Measurements from ENCODE around the gene SRP19. TPM values are rescaled to one million over a fixed set of nuclear protein-coding genes. Genes with fewer than 3 reads are reported as not detected.
"Not testable (repeated sequence)": the region's sequence is repeated elsewhere in the genome, so short reads cannot be mapped to it uniquely, and the experiment has no call there.

SRP19 gene
- total and polyA plus RNA-seq, 5 donors: 21.4 to 75.7 (median 31.5) TPM

- Histone ChIP-seq H3K27me3 (ENCODE audit: control insufficient read depth, insufficient read depth) (no peaks in the 10 kb centered on the region), H3K9me3 (ENCODE audit: control insufficient read depth, low read length) (no peaks in the 10 kb centered on the region), H3K4me3 (ENCODE audit: low read length) (no peak overlapping the region), H3K4me1 (ENCODE audit: control insufficient read depth, insufficient read depth, low read length) (no peaks in the 10 kb centered on the region), H3K27ac (ENCODE audit: low read length) (no peak overlapping the region)
- DNase-seq (no peak), ATAC-seq (no peak)
- intact Hi-C loops (cut with DNase I): loop anchor here in 1 of 4 donors (10.0 kb wide), 1 partner anchor 293 kb away; no protein-coding TSS in a partner anchor
Measured at GRCh38 chr5:112847306-112847705, 13.8 kb upstream of the SRP19 start.

- H3K9me3 ChIP-seq (ENCODE audit: control insufficient read depth, low read length): no peaks in the 10 kb centered on the region
- ATAC-seq: peak; percentile 89
- 44% methylated on average over 8 of the region's 8 CpGs for WGBS
- DNase-seq: peak in 1 of 3 donors; percentile 24
- H3K27ac ChIP-seq (ENCODE audit: low read length): no peak overlapping the region
- no peaks in the 10 kb centered on the region for H3K4me1 ChIP-seq (ENCODE audit: control insufficient read depth, insufficient read depth, low read length)
- no peaks in the 10 kb centered on the region for H3K27me3 ChIP-seq (ENCODE audit: control insufficient read depth, insufficient read depth)
- H3K4me3 ChIP-seq (ENCODE audit: low read length): no peak overlapping the region
- intact Hi-C loops (cut with DNase I): loop anchor here in 1 of 4 donors (10.0 kb wide), 1 partner anchor 293 kb away; no protein-coding TSS in a partner anchor
Measured at GRCh38 chr5:112848116-112848811, 12.8 kb upstream of the SRP19 start.

- Histone ChIP-seq H3K27ac (ENCODE audit: low read length) (no peak overlapping the region), H3K27me3 (ENCODE audit: control insufficient read depth, insufficient read depth) (no peaks in the 10 kb centered on the region), H3K4me1 (ENCODE audit: control insufficient read depth, insufficient read depth, low read length) (no peaks in the 10 kb centered on the region), H3K9me3 (ENCODE audit: control insufficient read depth, low read length) (no peaks in the 10 kb centered on the region), H3K4me3 (ENCODE audit: low read length) (no peak overlapping the region)
- DNase-seq (no peak), ATAC-seq (no peak)
- intact Hi-C loops (cut with DNase I): loop anchor here in 1 of 4 donors (10.0 kb wide), 1 partner anchor 295 kb away; no protein-coding TSS in a partner anchor
- 65% methylated on average over 2 of the region's 2 CpGs for WGBS
Measured at GRCh38 chr5:112849912-112850311, 11.2 kb upstream of the SRP19 start.

- H3K9me3 ChIP-seq (ENCODE audit: control insufficient read depth, low read length): no peaks in the 10 kb centered on the region
- H3K4me1 ChIP-seq (ENCODE audit: control insufficient read depth, insufficient read depth, low read length): no peaks in the 10 kb centered on the region
- ATAC-seq (no peak), DNase-seq (no peak)
- no peak overlapping the region for H3K27ac ChIP-seq (ENCODE audit: low read length)
- no peak overlapping the region for H3K4me3 ChIP-seq (ENCODE audit: low read length)
- no peaks in the 10 kb centered on the region for H3K27me3 ChIP-seq (ENCODE audit: control insufficient read depth, insufficient read depth)
- intact Hi-C loops (cut with DNase I): no loop called here
- 51% methylated on average over 1 of the region's 1 CpG for WGBS
Measured at GRCh38 chr5:112854651-112855050, 6.4 kb upstream of the SRP19 start.

- ATAC-seq: no peak
- Histone ChIP-seq H3K4me3 (ENCODE audit: low read length) (no peak overlapping the region), H3K9me3 (ENCODE audit: control insufficient read depth, low read length) (no peaks in the 10 kb centered on the region), H3K4me1 (ENCODE audit: control insufficient read depth, insufficient read depth, low read length) (peaks cover 8% of the 10 kb centered on the region), H3K27me3 (ENCODE audit: control insufficient read depth, insufficient read depth) (no peaks in the 10 kb centered on the region), H3K27ac (ENCODE audit: low read length) (no peak overlapping the region)
- no peak for DNase-seq
- intact Hi-C loops (cut with DNase I): no loop called here
Measured at GRCh38 chr5:112857866-112858265, 3.2 kb upstream of the SRP19 start.

- 72% methylated on average over 11 of the region's 11 CpGs for WGBS
- not testable (repeated sequence) for H3K9me3 ChIP-seq (ENCODE audit: control insufficient read depth, low read length); ATAC-seq; DNase-seq; H3K4me1 ChIP-seq (ENCODE audit: control insufficient read depth, insufficient read depth, low read length); H3K27me3 ChIP-seq (ENCODE audit: control insufficient read depth, insufficient read depth)
- intact Hi-C loops (cut with DNase I): loop anchor here in 1 of 4 donors (5.0 kb wide), 1 partner anchor 62 kb away; the partner anchor contains the start of gene REEP5
- Histone ChIP-seq H3K27ac (ENCODE audit: low read length) (peak overlapping the region; percentile 40), H3K4me3 (ENCODE audit: low read length) (peak overlapping the region; percentile 98)
Measured at GRCh38 chr5:112860571-112860928, 537 bp upstream of the SRP19 start.

- intact Hi-C loops (cut with DNase I): loop anchor here in 1 of 4 donors (5.0 kb wide), 1 partner anchor 61 kb away; the partner anchor contains the start of gene REEP5
- Histone ChIP-seq H3K4me1 (ENCODE audit: control insufficient read depth, insufficient read depth, low read length) (peaks cover 8% of the 10 kb centered on the region), H3K4me3 (ENCODE audit: low read length) (peak overlapping the region; percentile 98), H3K9me3 (ENCODE audit: control insufficient read depth, low read length) (no peaks in the 10 kb centered on the region), H3K27me3 (ENCODE audit: control insufficient read depth, insufficient read depth) (no peaks in the 10 kb centered on the region), H3K27ac (ENCODE audit: low read length) (peak overlapping the region; percentile 83)
- WGBS: under 1% methylated on average over 8 of the region's 8 CpGs
- DNase-seq (no peak), ATAC-seq (no peak)
Measured at GRCh38 chr5:112861638-112861985, 525 bp downstream of the SRP19 start.

GRCh38 chr5:112862085-112862484 lies 998 bp downstream of the SRP19 start:
- 58% methylated on average over 9 of the region's 9 CpGs for WGBS
- peak in 1 of 3 donors; percentile 34 for DNase-seq
- H3K9me3 ChIP-seq (ENCODE audit: control insufficient read depth, low read length): no peaks in the 10 kb centered on the region
- peak overlapping the region; percentile 98 for H3K4me3 ChIP-seq (ENCODE audit: low read length)
- H3K4me1 ChIP-seq (ENCODE audit: control insufficient read depth, insufficient read depth, low read length): peaks cover 8% of the 10 kb centered on the region
- ATAC-seq: no peak
- intact Hi-C loops (cut with DNase I): loop anchor here in 1 of 4 donors (5.0 kb wide), 1 partner anchor 60 kb away; the partner anchor contains the start of gene REEP5
- H3K27ac ChIP-seq (ENCODE audit: low read length): no peak overlapping the region
- H3K27me3 ChIP-seq (ENCODE audit: control insufficient read depth, insufficient read depth): no peaks in the 10 kb centered on the region

- Histone ChIP-seq H3K4me3 (ENCODE audit: low read length) (no peak overlapping the region), H3K9me3 (ENCODE audit: control insufficient read depth, low read length) (no peaks in the 10 kb centered on the region), H3K27me3 (ENCODE audit: control insufficient read depth, insufficient read depth) (no peaks in the 10 kb centered on the region), H3K27ac (ENCODE audit: low read length) (no peak overlapping the region), H3K4me1 (ENCODE audit: control insufficient read depth, insufficient read depth, low read length) (peaks cover 8% of the 10 kb centered on the region)
- ATAC-seq: no peak
- DNase-seq: peak in 2 of 3 donors; percentile 28 to 56
- 58% methylated on average over 4 of the region's 4 CpGs for WGBS
- intact Hi-C loops (cut with DNase I): loop anchor here in 1 of 4 donors (5.0 kb wide), 1 partner anchor 59 kb away; the partner anchor contains the start of gene REEP5
Measured at GRCh38 chr5:112863549-112863948, 2.5 kb downstream of the SRP19 start.

GRCh38 chr5:112865128-112865527 lies 4.0 kb downstream of the SRP19 start:
- H3K27ac ChIP-seq (ENCODE audit: low read length): no peak overlapping the region
- H3K9me3 ChIP-seq (ENCODE audit: control insufficient read depth, low read length): no peaks in the 10 kb centered on the region
- DNase-seq (no peak), ATAC-seq (no peak)
- no peak overlapping the region for H3K4me3 ChIP-seq (ENCODE audit: low read length)
- WGBS: 91% methylated on average over 3 of the region's 3 CpGs
- H3K4me1 ChIP-seq (ENCODE audit: control insufficient read depth, insufficient read depth, low read length): peaks cover 8% of the 10 kb centered on the region
- H3K27me3 ChIP-seq (ENCODE audit: control insufficient read depth, insufficient read depth): no peaks in the 10 kb centered on the region
- intact Hi-C loops (cut with DNase I): no loop called here

GRCh38 chr5:112866739-112867138 lies 5.7 kb downstream of the SRP19 start:
- Histone ChIP-seq H3K27me3 (ENCODE audit: control insufficient read depth, insufficient read depth) (no peaks in the 10 kb centered on the region), H3K4me3 (ENCODE audit: low read length) (no peak overlapping the region), H3K4me1 (ENCODE audit: control insufficient read depth, insufficient read depth, low read length) (peaks cover 6% of the 10 kb centered on the region), H3K27ac (ENCODE audit: low read length) (no peak overlapping the region), H3K9me3 (ENCODE audit: control insufficient read depth, low read length) (no peaks in the 10 kb centered on the region)
- intact Hi-C loops (cut with DNase I): no loop called here
- WGBS: 91% methylated on average over 2 of the region's 2 CpGs
- DNase-seq (no peak), ATAC-seq (no peak)

Data from right cardiac atrium (tissue), 5 donors.